ENCODE measurements around the gene ACSM6. TPM values are rescaled to one million over a fixed set of nuclear protein-coding genes. Genes with fewer than 3 reads are reported as not detected.
"Not testable (repeated sequence)": the region's sequence is repeated elsewhere in the genome, so short reads cannot be mapped to it uniquely, and the experiment has no call there.

ACSM6 gene
- not detected for total RNA-seq
- long read RNA-seq = 0 reads

GRCh38 chr10:95193944-95194343 lies at the start of gene ACSM6:
Gene ACSM6, plus strand, starts transcription at chr10:95194238. Its CDS starts 248 bp downstream, at chr10:95194486.
- intact Hi-C loops (cut with DNase I) = no loop called here
- no peak for DNase-seq
- no peak for ATAC-seq (ENCODE audit: poor library complexity)

GRCh38 chr10:95168694-95169093 lies 25.3 kb upstream of the ACSM6 start:
- intact Hi-C loops (cut with DNase I) = no loop called here
- ATAC-seq (ENCODE audit: poor library complexity) = no peak
- no peak for DNase-seq

- no peak for DNase-seq
- ATAC-seq (ENCODE audit: poor library complexity) = no peak
- intact Hi-C loops (cut with DNase I) = no loop called here
These were observed 24.5 kb upstream of the ACSM6 start for GRCh38 chr10:95169522-95169921.

- intact Hi-C loops (cut with DNase I) = no loop called here
- ATAC-seq (ENCODE audit: poor library complexity) = no peak
- no peak for DNase-seq
These were observed 23.2 kb upstream of the ACSM6 start for GRCh38 chr10:95170790-95171189.

GRCh38 chr10:95171336-95171735 lies 22.7 kb upstream of the ACSM6 start:
- intact Hi-C loops (cut with DNase I) = no loop called here
- no peak for DNase-seq
- ATAC-seq (ENCODE audit: poor library complexity) = no peak

- ATAC-seq (ENCODE audit: poor library complexity) = no peak
- intact Hi-C loops (cut with DNase I) = no loop called here
- DNase-seq = no peak
These were observed 21.2 kb upstream of the ACSM6 start for GRCh38 chr10:95172851-95173250.

- DNase-seq (no peak), ATAC-seq (ENCODE audit: poor library complexity) (no peak)
- intact Hi-C loops (cut with DNase I) = no loop called here
These were observed 17.9 kb upstream of the ACSM6 start for GRCh38 chr10:95176101-95176500.

GRCh38 chr10:95177429-95177828 lies 16.6 kb upstream of the ACSM6 start:
- intact Hi-C loops (cut with DNase I) = no loop called here
- ATAC-seq (ENCODE audit: poor library complexity) (no peak), DNase-seq (no peak)

- ATAC-seq (ENCODE audit: poor library complexity) = no peak
- intact Hi-C loops (cut with DNase I) = no loop called here
- DNase-seq = no peak
These were observed 15.8 kb upstream of the ACSM6 start for GRCh38 chr10:95178266-95178665.

GRCh38 chr10:95178797-95179196 lies 15.2 kb upstream of the ACSM6 start:
- ATAC-seq (ENCODE audit: poor library complexity) (no peak), DNase-seq (no peak)
- intact Hi-C loops (cut with DNase I) = no loop called here

- intact Hi-C loops (cut with DNase I) = no loop called here
- no peak for ATAC-seq (ENCODE audit: poor library complexity)
- no peak for DNase-seq
These were observed 12.3 kb upstream of the ACSM6 start for GRCh38 chr10:95181726-95182125.

GRCh38 chr10:95183271-95184230 lies 10.5 kb upstream of the ACSM6 start:
- peak; percentile 93 for DNase-seq
- ATAC-seq (ENCODE audit: poor library complexity) = peak; percentile 100
- intact Hi-C loops (cut with DNase I) = no loop called here

- no peak for ATAC-seq (ENCODE audit: poor library complexity)
- no peak for DNase-seq
- intact Hi-C loops (cut with DNase I) = no loop called here
These were observed 6.4 kb upstream of the ACSM6 start for GRCh38 chr10:95187617-95188016.

- ATAC-seq (ENCODE audit: poor library complexity) (no peak), DNase-seq (no peak)
- intact Hi-C loops (cut with DNase I) = no loop called here
These were observed 5.4 kb upstream of the ACSM6 start for GRCh38 chr10:95188593-95188992.

- DNase-seq (no peak), ATAC-seq (ENCODE audit: poor library complexity) (no peak)
- intact Hi-C loops (cut with DNase I) = no loop called here
These were observed 2.0 kb downstream of the ACSM6 start for GRCh38 chr10:95196046-95196445.

GRCh38 chr10:95201736-95202135 lies 7.7 kb downstream of the ACSM6 start:
- intact Hi-C loops (cut with DNase I) = no loop called here
- ATAC-seq (ENCODE audit: poor library complexity) (no peak), DNase-seq (no peak)

GRCh38 chr10:95202865-95203264 lies 8.8 kb downstream of the ACSM6 start:
- intact Hi-C loops (cut with DNase I); DNase-seq; ATAC-seq (ENCODE audit: poor library complexity): not testable (repeated sequence)

GRCh38 chr10:95208702-95209391 lies 14.8 kb downstream of the ACSM6 start:
- no peak for DNase-seq
- no peak for ATAC-seq (ENCODE audit: poor library complexity)
- intact Hi-C loops (cut with DNase I) = no loop called here

- intact Hi-C loops (cut with DNase I) = no loop called here
- ATAC-seq (ENCODE audit: poor library complexity) = no peak
These were observed 15.6 kb downstream of the ACSM6 start for GRCh38 chr10:95209509-95210127.

More at GRCh38 chr10:95209509-95210127, 15.6 kb downstream of the ACSM6 start:
- DNase-seq = no peak
